Activated CD4-positive, alpha-beta memory T cell treated with anti-CD3 and anti-CD28 coated beads, Interleukin-2, amount 10 ng/mL, durations not matched to agents 7 days and 5 days (primary cell): ENCODE measurements around the gene BLACAT1. TPM values are rescaled to one million over a fixed set of nuclear protein-coding genes. Genes with fewer than 3 reads are reported as not detected.

Experiments
- CTCF ChIA-PET: fragments of 350-600 bp; sonication (Branson Sonifier 250); formaldehyde crosslinking; loops from one replicate; lab custom pipeline; 2021; ENCODE audit warnings: antibody characterized with exemption, inconsistent platforms; lab: Charles Lee
- POLR2A ChIA-PET: fragments of 350-600 bp; sonication (Branson Sonifier 250); formaldehyde crosslinking; loops from one replicate; lab custom pipeline; 2021; ENCODE audit warnings: antibody characterized with exemption; lab: Charles Lee
- DNase-seq: peaks from one replicate; pipeline ENCODE4 v3.0.0-alpha.2; 2020
- H3K27ac Mint-ChIP-seq: one replicate; pipeline ENCODE4 v1.8.0; 2021; ENCODE audit warnings: mild to moderate bottlenecking, mixed read lengths
- H3K27me3 Mint-ChIP-seq: one replicate; pipeline ENCODE4 v1.8.0; 2021; ENCODE audit warnings: mixed read lengths
- H3K36me3 Mint-ChIP-seq: one replicate; pipeline ENCODE4 v1.8.0; 2021; ENCODE audit warnings: low read depth, mixed read lengths
- H3K4me1 Mint-ChIP-seq: one replicate; pipeline ENCODE4 v1.8.0; 2021; ENCODE audit warnings: mixed read lengths
- H3K4me3 Mint-ChIP-seq: one replicate; pipeline ENCODE4 v1.8.0; 2021; ENCODE audit warnings: mild to moderate bottlenecking, mixed read lengths
- H3K9me3 Mint-ChIP-seq: one replicate; pipeline ENCODE4 v1.8.0; 2021; ENCODE audit warnings: mixed read lengths
- total RNA-seq, 2 experiments: library from RNA; stranded (reverse); gene quantifications; one replicate each; pipeline ENCODE4 v1.2.3, GENCODE V29; 2021

BLACAT1 gene
- under 1 TPM; 0.55 to 0.65 TPM for total RNA-seq

- H3K9me3 Mint-ChIP-seq: no peaks in the 10 kb centered on the region
- CTCF ChIA-PET: interaction anchor here (0.5 to 3.4 kb wide), 3 partner anchors 24 to 279 kb away, joined by 3 to 16 read pairs (median 3); no protein-coding TSS in a partner anchor
- POLR2A ChIA-PET: interaction anchor here (0.9 to 1.6 kb wide), 3 partner anchors 10 to 15 kb away, joined by 4 to 5 read pairs (median 5); no protein-coding TSS in a partner anchor
- peaks cover 69% of the 10 kb centered on the region for H3K27me3 Mint-ChIP-seq
- no peak within 1 kb of the TSS for H3K4me3 Mint-ChIP-seq
- H3K27ac Mint-ChIP-seq: no peak within 1 kb of the TSS
- H3K36me3 Mint-ChIP-seq: no peaks in the 10 kb centered on the region
- no peak for DNase-seq
- H3K4me1 Mint-ChIP-seq: peaks cover 11% of the 10 kb centered on the region
Measured at GRCh38 chr1:205455581-205456382, at the start of gene BLACAT1. BLACAT1 (minus strand) TSS chr1:205456045.

DNA sequence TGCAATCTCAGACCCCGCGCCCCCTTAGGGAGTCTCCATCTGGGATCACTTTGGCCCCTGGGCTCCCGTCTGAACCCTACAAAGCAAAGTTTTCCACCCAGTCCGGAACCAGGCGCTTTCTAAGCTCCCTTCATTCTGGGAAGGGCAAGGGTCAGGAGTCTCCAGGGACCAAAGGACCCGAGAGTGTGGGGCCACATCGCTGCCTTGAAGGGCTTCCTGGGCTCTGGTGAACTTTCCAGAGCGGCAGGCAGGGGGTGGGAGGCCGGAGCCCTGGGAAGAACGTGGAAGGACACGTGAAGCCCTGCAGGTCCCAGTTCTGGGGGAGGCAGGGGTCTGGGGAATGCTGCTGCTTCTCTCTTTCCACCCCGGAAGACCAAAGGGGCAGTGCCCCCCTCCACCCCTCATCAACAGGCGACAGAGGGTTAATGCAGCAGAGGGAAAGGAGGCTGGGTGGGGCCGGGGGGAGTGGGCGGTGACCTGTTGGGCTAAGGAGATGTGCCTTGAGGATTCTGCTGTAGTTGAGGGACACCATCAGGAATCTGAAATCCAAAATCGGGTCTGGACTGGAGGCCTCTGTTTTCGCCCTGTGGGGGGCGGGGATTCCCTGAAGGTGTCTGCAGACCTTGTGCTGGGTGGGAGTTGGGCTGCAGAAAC, 49.4 kb upstream of the BLACAT1 start:
- Mint-ChIP-seq H3K4me3 (peak overlapping the region; percentile 48), H3K4me1 (peaks cover 11% of the 10 kb centered on the region), H3K36me3 (no peaks in the 10 kb centered on the region), H3K27me3 (peaks cover 28% of the 10 kb centered on the region), H3K27ac (no peak overlapping the region), H3K9me3 (no peaks in the 10 kb centered on the region)
- ChIA-PET POLR2A (no interaction called here), CTCF (interaction anchor here (0.6 to 1.0 kb wide), 2 partner anchors 19 to 108 kb away, joined by 3 read pairs; no protein-coding TSS in a partner anchor)
- no peak for DNase-seq

DNA sequence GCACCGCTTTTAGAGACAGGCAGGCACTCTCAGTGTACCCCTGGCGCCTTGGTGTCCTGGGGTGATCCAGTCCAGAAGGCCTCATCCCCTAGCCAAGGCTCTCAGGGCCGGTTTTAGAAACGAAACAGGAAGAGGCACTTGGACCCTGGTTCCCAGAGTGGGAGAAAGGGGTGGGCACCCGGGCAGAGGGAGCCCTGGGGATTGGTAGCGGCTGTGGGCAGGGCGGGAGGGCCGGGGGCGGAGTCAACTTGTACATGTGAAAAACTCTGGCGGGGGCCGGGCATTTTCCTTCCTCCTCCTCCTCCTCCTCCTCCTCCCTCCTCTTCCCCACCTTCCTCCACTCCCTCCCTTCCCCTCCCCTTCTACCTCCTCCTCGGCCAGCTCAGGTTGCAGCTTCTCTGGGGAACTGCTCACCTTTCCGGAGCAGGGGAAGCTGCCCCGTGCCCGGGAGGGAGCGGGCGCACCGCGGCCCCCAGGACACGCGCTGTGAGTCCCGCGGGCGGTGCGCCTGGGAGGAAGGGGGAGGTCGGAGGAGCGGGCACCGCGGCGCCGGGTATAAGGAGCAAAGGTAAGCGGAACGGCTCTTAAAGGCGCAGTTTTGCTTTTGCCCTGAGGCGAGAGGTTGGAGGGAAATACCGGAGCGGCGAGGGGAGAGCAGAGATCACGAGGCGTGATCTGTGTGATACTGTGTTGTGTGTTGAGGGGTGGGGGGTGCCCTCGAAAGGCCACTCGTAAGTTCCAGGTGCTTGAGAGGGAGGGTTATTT, 48.6 kb upstream of the BLACAT1 start, which contains the start of gene CDK18:
CDK18 (plus strand) TSS at position 359 of the 765 bp plus-strand sequence. CDS start 18,499 bp downstream, outside the sequence.
- H3K27ac Mint-ChIP-seq: no peak within 1 kb of the TSS
- ChIA-PET POLR2A (no interaction called here), CTCF (interaction anchor here (0.6 to 1.0 kb wide), 2 partner anchors 20 to 107 kb away, joined by 3 read pairs; no protein-coding TSS in a partner anchor)
- H3K27me3 Mint-ChIP-seq: peaks cover 28% of the 10 kb centered on the region
- DNase-seq: peak; percentile 39
- peaks cover 11% of the 10 kb centered on the region for H3K4me1 Mint-ChIP-seq
- no peaks in the 10 kb centered on the region for H3K9me3 Mint-ChIP-seq
- H3K36me3 Mint-ChIP-seq: no peaks in the 10 kb centered on the region
- H3K4me3 Mint-ChIP-seq: peak within 1 kb of the TSS; percentile 66

DNA sequence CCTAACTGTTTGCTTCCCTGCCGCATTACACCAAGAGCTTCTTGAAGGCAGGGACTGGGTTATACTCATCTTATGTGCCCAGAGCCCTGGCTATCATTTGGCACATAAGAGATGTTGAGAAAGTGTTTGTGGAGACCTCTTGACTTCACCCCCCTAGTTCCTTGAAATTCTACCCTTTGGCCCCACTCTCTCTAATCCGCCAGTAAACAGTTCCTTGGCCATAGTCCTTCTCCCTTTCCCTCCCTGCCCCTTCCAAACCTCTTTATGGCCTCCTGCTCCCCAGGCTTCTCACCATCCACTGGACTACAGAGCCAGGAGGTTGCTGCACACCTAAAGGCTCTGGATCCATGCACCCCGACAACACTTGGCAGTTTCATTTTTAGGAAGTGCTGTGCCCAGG, 47.1 kb upstream of the BLACAT1 start:
- ChIA-PET CTCF (interaction anchor here (1.1 to 3.7 kb wide), 3 partner anchors 15 to 107 kb away, joined by 3 to 14 read pairs (median 3); no protein-coding TSS in a partner anchor), POLR2A (no interaction called here)
- H3K4me1 Mint-ChIP-seq: peaks cover 11% of the 10 kb centered on the region
- H3K9me3 Mint-ChIP-seq: no peaks in the 10 kb centered on the region
- no peak overlapping the region for H3K27ac Mint-ChIP-seq
- no peak for DNase-seq
- H3K36me3 Mint-ChIP-seq: no peaks in the 10 kb centered on the region
- H3K27me3 Mint-ChIP-seq: peaks cover 26% of the 10 kb centered on the region
- H3K4me3 Mint-ChIP-seq: no peak overlapping the region

DNA sequence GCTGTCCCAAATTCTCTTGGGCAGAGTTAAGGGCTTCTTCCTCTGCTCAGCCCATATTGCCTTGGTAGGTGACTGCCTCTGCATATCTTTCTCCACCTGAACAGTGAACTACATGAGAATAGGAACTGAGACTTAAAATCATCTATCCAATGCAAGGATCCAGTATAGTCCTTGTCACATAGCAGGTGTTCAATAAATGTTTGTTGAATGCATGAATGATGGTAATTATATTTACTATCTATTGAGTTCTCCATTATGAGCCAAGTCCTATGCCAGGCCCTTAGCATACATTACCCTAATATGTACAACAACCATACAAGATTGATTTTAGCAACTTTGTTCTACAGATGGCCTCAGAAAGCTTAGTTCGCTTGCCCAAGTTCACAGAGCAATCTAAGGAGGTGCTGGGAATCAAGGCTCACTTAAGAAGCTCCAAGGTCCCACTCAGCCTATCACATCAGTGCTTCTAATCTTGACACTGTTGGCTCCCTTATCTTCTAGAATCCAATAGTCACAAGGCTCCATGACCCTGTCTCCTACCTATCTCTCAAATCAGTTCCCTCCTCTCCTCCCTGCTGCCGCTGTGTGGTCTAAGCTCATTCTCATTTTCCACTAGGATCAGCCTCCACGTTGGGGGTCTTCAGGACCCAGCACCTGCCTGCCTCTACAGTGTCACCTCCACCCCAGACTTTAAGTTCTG, 46.4 kb upstream of the BLACAT1 start:
- Mint-ChIP-seq H3K36me3 (no peaks in the 10 kb centered on the region), H3K9me3 (no peaks in the 10 kb centered on the region), H3K27ac (no peak overlapping the region), H3K4me1 (peaks cover 11% of the 10 kb centered on the region), H3K27me3 (peaks cover 27% of the 10 kb centered on the region), H3K4me3 (no peak overlapping the region)
- POLR2A ChIA-PET: no interaction called here
- CTCF ChIA-PET: interaction anchor here (1.1 to 3.7 kb wide), 3 partner anchors 14 to 106 kb away, joined by 3 to 14 read pairs (median 3); no protein-coding TSS in a partner anchor
- no peak for DNase-seq

DNA sequence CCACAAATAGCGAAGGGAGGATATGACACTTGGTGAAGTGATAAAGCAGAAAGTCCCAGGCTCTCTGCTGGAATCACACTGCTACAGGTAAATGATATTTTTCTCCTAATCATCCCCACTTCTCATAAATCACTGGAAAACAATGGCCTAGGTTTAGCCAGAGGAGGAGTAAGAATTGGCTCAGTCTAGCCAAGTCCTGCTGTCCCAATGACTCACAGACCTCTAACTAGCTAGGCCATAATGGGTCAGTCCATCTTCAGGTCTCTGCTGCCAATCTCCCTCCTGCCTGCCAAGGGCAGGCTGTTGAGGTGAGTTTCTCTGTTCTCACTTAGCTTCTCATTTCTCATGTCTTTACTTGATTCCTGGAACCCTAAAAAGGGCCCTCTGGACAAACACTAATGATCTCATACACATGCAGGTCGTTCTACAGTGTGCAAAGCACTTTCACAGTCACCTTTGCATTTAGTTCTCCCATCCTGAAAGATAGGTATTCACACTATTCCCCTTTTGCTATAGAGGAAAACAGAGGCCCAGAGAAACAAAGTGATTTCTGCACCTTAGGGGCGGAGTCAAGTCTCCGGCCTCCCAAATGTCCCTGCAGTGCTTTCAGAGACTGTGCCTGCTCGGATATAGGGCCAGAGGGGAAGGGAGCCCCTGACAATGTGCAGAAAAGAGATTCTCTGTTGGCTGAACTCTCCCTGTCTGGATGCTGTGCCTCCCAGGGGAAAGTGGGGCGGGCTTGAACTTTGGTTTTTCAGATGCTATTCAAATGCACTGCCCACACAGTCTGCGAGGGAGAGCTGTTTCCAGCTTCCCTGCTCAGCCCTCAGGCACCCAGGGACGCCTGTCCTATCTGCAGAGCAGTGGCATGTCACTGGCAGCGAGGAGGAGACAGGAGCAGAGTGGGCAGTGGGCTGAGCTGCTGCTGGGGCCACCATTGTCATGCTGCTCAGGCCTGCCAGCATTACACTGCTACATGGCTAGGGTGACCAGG, 44.7 kb upstream of the BLACAT1 start:
- CTCF ChIA-PET: interaction anchor here (1.0 to 3.7 kb wide), 2 partner anchors 12 to 15 kb away, joined by 7 to 14 read pairs; no protein-coding TSS in a partner anchor
- no peak overlapping the region for H3K27ac Mint-ChIP-seq

GRCh38 chr1:205499789-205500188, 43.9 kb upstream of the BLACAT1 start:
- peaks cover 15% of the 10 kb centered on the region for H3K27me3 Mint-ChIP-seq

More for the DNA sequence above, 44.7 kb upstream of the BLACAT1 start:
- H3K4me3 Mint-ChIP-seq: no peak overlapping the region
- POLR2A ChIA-PET: no interaction called here
- no peaks in the 10 kb centered on the region for H3K9me3 Mint-ChIP-seq
- H3K36me3 Mint-ChIP-seq: no peaks in the 10 kb centered on the region
- DNase-seq: no peak
- H3K4me1 Mint-ChIP-seq: peaks cover 9% of the 10 kb centered on the region
- H3K27me3 Mint-ChIP-seq: peaks cover 23% of the 10 kb centered on the region

GRCh38 chr1:205497351-205497750, 41.5 kb upstream of the BLACAT1 start:
- CTCF ChIA-PET: interaction anchor here (2.4 to 6.1 kb wide), 2 partner anchors 9 to 12 kb away, joined by 11 to 26 read pairs; no protein-coding TSS in a partner anchor
- Mint-ChIP-seq H3K27ac (no peak overlapping the region), H3K4me1 (peaks cover 5% of the 10 kb centered on the region), H3K27me3 (peaks cover 2% of the 10 kb centered on the region), H3K36me3 (no peaks in the 10 kb centered on the region), H3K4me3 (no peak overlapping the region), H3K9me3 (no peaks in the 10 kb centered on the region)
- POLR2A ChIA-PET: no interaction called here
- DNase-seq: no peak

More at GRCh38 chr1:205499789-205500188, 43.9 kb upstream of the BLACAT1 start:
- POLR2A ChIA-PET: no interaction called here
- DNase-seq: no peak
- Mint-ChIP-seq H3K9me3 (no peaks in the 10 kb centered on the region), H3K4me1 (peaks cover 4% of the 10 kb centered on the region), H3K4me3 (no peak overlapping the region), H3K36me3 (no peaks in the 10 kb centered on the region), H3K27ac (no peak overlapping the region)
- CTCF ChIA-PET: interaction anchor here (1.1 to 6.1 kb wide), 3 partner anchors 10 to 14 kb away, joined by 3 to 26 read pairs (median 11); no protein-coding TSS in a partner anchor

- Mint-ChIP-seq H3K4me3 (no peak overlapping the region), H3K4me1 (peaks cover 5% of the 10 kb centered on the region), H3K27me3 (peaks cover 2% of the 10 kb centered on the region), H3K9me3 (no peaks in the 10 kb centered on the region), H3K36me3 (no peaks in the 10 kb centered on the region), H3K27ac (no peak overlapping the region)
- CTCF ChIA-PET: interaction anchor here (6.1 kb wide), 1 partner anchor 11 kb away, joined by 26 read pairs; no protein-coding TSS in a partner anchor
- POLR2A ChIA-PET: no interaction called here
- no peak for DNase-seq
Measured at GRCh38 chr1:205496661-205497060, 40.8 kb upstream of the BLACAT1 start.

DNA sequence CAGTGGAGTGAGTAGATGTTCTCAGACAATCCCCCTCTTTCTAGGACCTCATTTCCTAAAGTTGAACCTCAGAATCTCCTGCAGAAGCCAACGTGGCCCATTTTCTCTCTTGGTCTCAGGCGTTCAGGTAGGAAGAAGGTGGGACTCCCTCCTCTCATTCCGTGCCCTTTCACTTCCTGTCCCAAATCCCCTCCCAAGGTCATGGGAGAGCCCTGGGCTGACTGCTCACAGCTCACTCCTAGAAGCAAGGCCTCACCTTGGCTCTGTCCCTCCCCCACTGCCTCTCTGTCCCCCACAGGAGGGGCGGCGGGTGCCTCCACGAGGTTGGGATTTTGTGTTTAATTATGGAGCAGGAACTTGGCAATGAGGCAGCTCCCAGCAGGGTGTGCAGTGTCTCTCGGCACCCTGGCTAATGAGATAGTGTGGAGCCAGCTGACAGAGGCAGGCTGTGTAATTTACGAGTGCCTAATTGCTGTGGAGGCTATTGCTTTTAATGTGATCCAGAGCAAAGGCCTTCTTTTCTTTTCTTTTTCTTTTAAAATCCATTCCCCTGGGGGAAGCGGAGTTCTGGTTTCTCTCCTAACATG, 39.5 kb upstream of the BLACAT1 start:
- Mint-ChIP-seq H3K9me3 (no peaks in the 10 kb centered on the region), H3K36me3 (no peaks in the 10 kb centered on the region), H3K4me3 (no peak overlapping the region), H3K4me1 (peaks cover 9% of the 10 kb centered on the region), H3K27me3 (peaks cover 4% of the 10 kb centered on the region), H3K27ac (no peak overlapping the region)
- CTCF ChIA-PET: interaction anchor here (1.2 to 6.1 kb wide), 3 partner anchors 7 to 29 kb away, joined by 3 to 26 read pairs (median 3); no protein-coding TSS in a partner anchor
- DNase-seq: no peak
- POLR2A ChIA-PET: no interaction called here
